OCI-LY7 (cell line): ENCODE measurements around the gene CLMP. TPM values are rescaled to one million over a fixed set of nuclear protein-coding genes. Genes with fewer than 3 reads are reported as not detected.

Experiments
- small RNA-seq: library from RNA; depleted of rRNA; stranded (forward); fragments of <200 nt; gene quantifications from one replicate; pipeline ENCODE3, GENCODE V24; 2014
- total RNA-seq, 2 experiments: library from RNA; depleted of rRNA in 1 of 2; stranded (reverse); fragments of >200 nt in 1 of 2; shearing (Covaris generic) in 1 of 2; gene quantifications; 2 replicates each; pipeline ENCODE4 v1.2.3, GENCODE V29; 2014 to 2022

CLMP gene
- total RNA-seq, 2 experiments from 2014 or later, result not detected

Small RNA genes within 50 kb of the gene (small RNA-seq; reads per million reads assigned to genes)
- not detected for gene RPL31P47
- gene SNORD14C, result not detected
- not detected for gene SNORD14D
- gene SNORD14E, result 556 reads per million, percentile 99 among the genes with 10 or more reads in this experiment

Other genes with a start within 250 kb of the CLMP start
- not detected in 2 replicates for gene BSX, start 213.4 kb downstream of the CLMP start, total RNA-seq (2014; rRNA removed; shearing (Covaris generic))
- not detected in 2 replicates for gene BSX, start 213.4 kb downstream of the CLMP start, total RNA-seq (2022)
- gene HSPA8, start 133.1 kb downstream of the CLMP start, total RNA-seq (2014; rRNA removed; shearing (Covaris generic)), result 1,862 and 1,909 TPM in 2 replicates
- gene HSPA8, start 133.1 kb downstream of the CLMP start, total RNA-seq (2022), result 490 and 1,029 TPM in 2 replicates
- 0.16 TPM in 1 of 2 replicates, not detected in the other for gene GRAMD1B, start 235.0 kb upstream of the CLMP start, total RNA-seq (2014; rRNA removed; shearing (Covaris generic))
- not detected in 2 replicates for gene GRAMD1B, start 235.0 kb upstream of the CLMP start, total RNA-seq (2022)